BE2C (cell line): ENCODE results near the gene ARPC1A. TPM values are rescaled to one million over a fixed set of nuclear protein-coding genes. Genes with fewer than 3 reads are reported as not detected.
"Not testable (repeated sequence)": the region's sequence is repeated elsewhere in the genome, so short reads cannot be mapped to it uniquely, and the experiment has no call there.

Experiments used
- DNase-seq: peaks from one replicate; pipeline ENCODE4 v3.0.0-alpha.2; 2020
- H3K27me3 ChIP-seq: fragments of 250-450 bp; sonication (Bioruptor Pico); 2 replicates; pipeline ENCODE4 v1.5.1; 2020; ENCODE audit warnings: mild to moderate bottlenecking
- H3K36me3 ChIP-seq: fragments of 250-450 bp; sonication (Bioruptor Pico); 2 replicates; pipeline ENCODE4 v1.5.1; 2020; ENCODE audit warnings: mild to moderate bottlenecking
- H3K4me1 ChIP-seq: fragments of 250-450 bp; sonication (Bioruptor Pico); 2 replicates; pipeline ENCODE4 v1.5.1; 2020
- H3K4me3 ChIP-seq: 2 replicates; pipeline ENCODE4 v1.5.1; 2011; ENCODE audit warnings: low read depth, low read length
- H3K9me3 ChIP-seq: fragments of 250-450 bp; sonication (Bioruptor Pico); 2 replicates; pipeline ENCODE4 v1.5.1; 2020
- polyA plus RNA-seq: library from polyadenylated mRNA; unstranded; fragments of >200 nt; gene quantifications from one replicate; pipeline ENCODE4 v1.2.1, GENCODE V29; 2012; ENCODE audit warnings: low read depth, missing spikeins; ENCODE audit not compliant: insufficient read length, insufficient read depth
- TF ChIP-seq, protein P1 (sequence below): IDR thresholded peaks from 2 replicates; pipeline ENCODE4 v1.5.1; 2012; ENCODE audit warnings: mild to moderate bottlenecking, low read depth, low read length

Gene ARPC1A
- polyA plus RNA-seq: 141 TPM

GRCh38 chr7:99325592-99326407 is at the start of gene ARPC1A:
Gene ARPC1A, plus strand, starts transcription at chr7:99325898. Its CDS starts 7,456 bp downstream, at chr7:99333354.
- no peaks in the 10 kb centered on the region for H3K27me3 ChIP-seq
- no peaks in the 10 kb centered on the region for H3K4me1 ChIP-seq
- peak within 1 kb of the TSS; percentile 97 for H3K4me3 ChIP-seq
- DNase-seq: peak; percentile 94
- no peaks in the 10 kb centered on the region for H3K9me3 ChIP-seq
- TF ChIP-seq, protein P1, sequence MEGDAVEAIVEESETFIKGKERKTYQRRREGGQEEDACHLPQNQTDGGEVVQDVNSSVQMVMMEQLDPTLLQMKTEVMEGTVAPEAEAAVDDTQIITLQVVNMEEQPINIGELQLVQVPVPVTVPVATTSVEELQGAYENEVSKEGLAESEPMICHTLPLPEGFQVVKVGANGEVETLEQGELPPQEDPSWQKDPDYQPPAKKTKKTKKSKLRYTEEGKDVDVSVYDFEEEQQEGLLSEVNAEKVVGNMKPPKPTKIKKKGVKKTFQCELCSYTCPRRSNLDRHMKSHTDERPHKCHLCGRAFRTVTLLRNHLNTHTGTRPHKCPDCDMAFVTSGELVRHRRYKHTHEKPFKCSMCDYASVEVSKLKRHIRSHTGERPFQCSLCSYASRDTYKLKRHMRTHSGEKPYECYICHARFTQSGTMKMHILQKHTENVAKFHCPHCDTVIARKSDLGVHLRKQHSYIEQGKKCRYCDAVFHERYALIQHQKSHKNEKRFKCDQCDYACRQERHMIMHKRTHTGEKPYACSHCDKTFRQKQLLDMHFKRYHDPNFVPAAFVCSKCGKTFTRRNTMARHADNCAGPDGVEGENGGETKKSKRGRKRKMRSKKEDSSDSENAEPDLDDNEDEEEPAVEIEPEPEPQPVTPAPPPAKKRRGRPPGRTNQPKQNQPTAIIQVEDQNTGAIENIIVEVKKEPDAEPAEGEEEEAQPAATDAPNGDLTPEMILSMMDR: no peak
- peaks cover 4% of the 10 kb centered on the region; the same call in 1 of the 2 replicates for H3K36me3 ChIP-seq

GRCh38 chr7:99278180-99278579 is 47.5 kb upstream of the ARPC1A start:
- no peak for DNase-seq
- TF ChIP-seq, protein P1: no peak
- Histone ChIP-seq H3K9me3 (no peaks in the 10 kb centered on the region), H3K36me3 (no peaks in the 10 kb centered on the region), H3K4me1 (no peaks in the 10 kb centered on the region), H3K27me3 (no peaks in the 10 kb centered on the region), H3K4me3 (no peak overlapping the region)

DNA sequence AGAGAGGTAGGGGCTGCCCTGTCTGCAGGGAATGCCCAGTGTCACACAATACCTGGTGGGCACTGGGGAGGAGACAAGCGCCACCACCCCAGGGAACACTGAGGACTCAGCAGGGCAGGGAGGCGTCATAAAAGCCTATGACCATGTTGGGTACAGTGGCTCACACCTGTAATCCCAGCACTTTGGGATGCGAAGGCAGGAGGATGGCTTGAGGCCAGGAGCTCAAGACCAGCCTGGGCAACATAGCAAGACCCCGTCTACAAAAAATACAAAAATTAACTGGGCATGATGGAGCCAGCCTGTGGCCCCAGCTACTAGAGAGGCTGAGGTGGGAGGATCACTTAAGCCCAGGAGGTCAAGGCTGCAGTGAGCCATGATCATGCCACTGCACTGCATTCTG is 41.5 kb upstream of the ARPC1A start:
- H3K4me1 ChIP-seq, H3K27me3 ChIP-seq, H3K36me3 ChIP-seq, DNase-seq, H3K4me3 ChIP-seq, H3K9me3 ChIP-seq: not testable (repeated sequence)

- no peaks in the 10 kb centered on the region for H3K9me3 ChIP-seq
- no peaks in the 10 kb centered on the region for H3K36me3 ChIP-seq
- no peaks in the 10 kb centered on the region for H3K4me1 ChIP-seq
- TF ChIP-seq, protein P1: no peak
- H3K27me3 ChIP-seq: no peaks in the 10 kb centered on the region
- H3K4me3 ChIP-seq: no peak overlapping the region
- no peak for DNase-seq
Observed at GRCh38 chr7:99287779-99288534, 37.7 kb upstream of the ARPC1A start.

- Histone ChIP-seq H3K27me3 (no peaks in the 10 kb centered on the region), H3K9me3 (no peaks in the 10 kb centered on the region), H3K4me1 (no peaks in the 10 kb centered on the region), H3K36me3 (no peaks in the 10 kb centered on the region), H3K4me3 (no peak overlapping the region)
- DNase-seq: no peak
- TF ChIP-seq, protein P1: no peak
Observed at GRCh38 chr7:99289185-99289584, 36.5 kb upstream of the ARPC1A start.

GRCh38 chr7:99290148-99290547 is 35.5 kb upstream of the ARPC1A start:
- not testable (repeated sequence) for H3K27me3 ChIP-seq, H3K9me3 ChIP-seq, DNase-seq, H3K4me1 ChIP-seq, H3K4me3 ChIP-seq, H3K36me3 ChIP-seq
